Tibial nerve (tissue), 4 donors: ENCODE results near the gene C18orf63.

Source experiments
- CTCF ChIP-seq, 5 experiments: fragments of 200-600 bp in 3 of 5; fragments of 450-650 bp in 2 of 5; sonication (generic) in 3 of 5; IDR thresholded peaks; one replicate each; pipeline ENCODE4 v1.5.1; 2016 to 2019; ENCODE audit warnings: antibody characterized with exemption in 5 of 5, mild to moderate bottlenecking in 3 of 5, moderate library complexity in 2 of 5
- EP300 ChIP-seq, 2 donors: sonication (generic); formaldehyde crosslinking; IDR thresholded peaks; one replicate each; pipeline ENCODE4 v1.6.1; 2017; ENCODE audit warnings: antibody characterized with exemption in 2 of 2, mild to moderate bottlenecking in 1 of 2
- POLR2A ChIP-seq, 2 donors: fragments of 450-650 bp; IDR thresholded peaks; one replicate each; pipeline ENCODE4 v1.6.1; 2017; ENCODE audit warnings: antibody characterized with exemption in 2 of 2, mild to moderate bottlenecking in 2 of 2, moderate library complexity in 2 of 2

- TF ChIP-seq CTCF (IDR thresholded peaks at IDR 0.05) (no peak), POLR2A (IDR thresholded peaks at IDR 0.05) (no peak), EP300 (IDR thresholded peaks at IDR 0.05) (no peak)
These were observed 39.0 kb upstream of the C18orf63 start for GRCh38 chr18:74276609-74277008.
